Stimulated activated CD4-positive, alpha-beta T cell treated with anti-CD3 and anti-CD28 coated beads, Interleukin-1b, Interleukin-23, amount 100 ng/mL, for 4 hours (primary cell): Measurements from ENCODE around the gene IL13.
"Not testable (repeated sequence)": the region's sequence is repeated elsewhere in the genome, so short reads cannot be mapped to it uniquely, and the experiment has no call there.

Experiments used
- DNase-seq, 2 donors: peaks; one replicate each; pipeline ENCODE4 v3.0.0-alpha.2; 2020; ENCODE audit warnings: low read depth in 2 of 2

The IL13 gene

DNA sequence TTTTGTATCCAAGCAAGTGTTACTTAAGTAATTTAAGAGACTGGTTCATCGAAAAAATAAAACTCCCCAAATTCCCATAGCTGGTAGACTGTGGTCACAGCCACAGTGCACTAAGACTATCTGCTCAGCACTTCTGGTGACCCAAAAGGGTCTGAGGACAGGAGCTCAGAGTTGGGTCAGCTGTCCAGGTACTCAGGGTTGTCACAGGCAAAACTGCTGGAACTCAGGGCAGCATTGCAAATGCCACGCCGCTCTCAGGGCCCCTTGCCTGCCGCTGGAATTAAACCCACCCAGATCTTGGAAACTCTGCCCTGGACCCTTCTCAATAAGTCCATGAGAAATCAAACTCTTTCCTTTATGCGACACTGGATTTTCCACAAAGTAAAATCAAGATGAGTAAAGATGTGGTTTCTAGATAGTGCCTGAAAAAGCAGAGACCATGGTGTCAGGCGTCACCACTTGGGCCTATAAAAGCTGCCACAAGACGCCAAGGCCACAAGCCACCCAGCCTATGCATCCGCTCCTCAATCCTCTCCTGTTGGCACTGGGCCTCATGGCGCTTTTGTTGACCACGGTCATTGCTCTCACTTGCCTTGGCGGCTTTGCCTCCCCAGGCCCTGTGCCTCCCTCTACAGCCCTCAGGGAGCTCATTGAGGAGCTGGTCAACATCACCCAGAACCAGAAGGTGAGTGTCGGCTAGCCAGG lies at the start of gene IL13:
IL13 (plus strand) TSS at position 498 of the 705 bp plus-strand sequence; CDS start at position 512, 14 bp downstream.
- no peak for DNase-seq

DNA sequence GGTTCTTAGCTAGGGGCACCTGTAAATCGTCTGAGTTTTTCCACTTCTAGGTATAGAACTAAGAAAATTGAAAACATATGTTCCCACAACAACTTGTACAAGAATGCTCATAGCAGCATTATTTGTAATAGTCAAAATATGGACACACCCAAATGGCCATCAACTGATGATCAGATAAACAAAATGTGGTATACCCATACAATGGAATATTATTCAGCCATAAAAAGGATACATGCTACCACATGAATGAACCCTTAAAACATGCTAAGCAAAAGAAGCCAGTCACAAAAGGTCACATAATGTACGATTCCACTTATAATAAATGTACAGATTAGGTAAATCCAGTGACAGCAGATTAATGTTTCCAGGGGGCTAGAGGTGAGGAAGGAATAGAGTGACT lies 46.0 kb upstream of the IL13 start:
- no peak for DNase-seq

DNA sequence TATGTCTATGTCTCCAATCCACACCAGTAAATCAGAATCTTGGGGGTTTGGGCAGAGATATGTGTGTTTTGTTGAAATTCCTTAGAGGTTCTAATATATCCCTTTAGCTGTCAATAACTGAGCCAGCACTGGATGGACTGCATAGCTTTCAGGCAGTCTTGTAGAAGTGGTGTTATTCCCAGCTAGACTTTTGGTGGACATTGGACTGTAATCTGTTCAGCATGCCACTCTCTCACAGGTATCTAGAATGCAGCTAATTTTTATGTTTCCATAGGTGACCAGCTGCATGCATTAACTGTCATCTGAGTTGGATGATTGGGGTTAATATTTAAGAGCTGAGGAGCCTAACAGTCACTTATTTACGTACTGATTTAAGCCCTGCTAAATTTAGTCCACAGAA lies 45.1 kb upstream of the IL13 start:
- DNase-seq, result no peak

DNA sequence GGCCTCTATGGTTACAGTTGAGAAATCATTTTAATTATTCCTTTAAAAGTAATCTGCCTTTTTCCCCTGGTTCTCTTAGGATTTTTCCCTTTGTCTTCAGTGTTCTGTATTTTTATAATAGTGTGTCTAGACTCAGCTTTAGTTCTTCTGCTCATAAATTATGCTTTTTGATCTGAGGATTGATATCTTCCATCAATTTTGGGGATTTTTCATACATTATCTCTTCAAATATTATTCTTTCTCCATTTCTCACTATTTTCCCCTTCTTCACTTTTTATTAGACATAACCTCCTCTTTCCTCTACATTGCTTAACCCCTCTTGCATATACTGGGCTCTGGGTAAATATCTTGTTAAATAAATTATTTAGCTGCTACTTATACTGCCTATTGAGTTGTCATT lies 36.3 kb upstream of the IL13 start:
- DNase-seq, result no peak

DNA sequence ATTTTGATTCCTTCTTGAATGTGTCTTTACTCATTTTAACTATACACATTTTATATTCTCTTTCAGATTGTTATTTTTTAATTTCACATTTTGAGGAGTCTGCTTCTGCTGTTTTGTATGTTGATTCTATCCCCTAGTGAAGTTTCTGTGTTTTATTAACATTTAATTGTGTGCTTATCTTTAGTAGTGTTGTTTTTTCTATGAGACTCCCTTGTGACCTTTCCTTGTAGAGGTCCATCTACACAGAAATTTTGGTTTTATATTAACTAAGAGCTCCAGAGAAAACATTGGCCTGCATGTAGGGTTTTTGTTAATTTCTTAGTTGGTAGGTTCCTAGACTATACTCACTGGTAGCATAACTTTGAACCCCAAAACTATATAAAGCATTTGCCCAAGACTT lies 35.4 kb upstream of the IL13 start:
- DNase-seq, result no peak

DNA sequence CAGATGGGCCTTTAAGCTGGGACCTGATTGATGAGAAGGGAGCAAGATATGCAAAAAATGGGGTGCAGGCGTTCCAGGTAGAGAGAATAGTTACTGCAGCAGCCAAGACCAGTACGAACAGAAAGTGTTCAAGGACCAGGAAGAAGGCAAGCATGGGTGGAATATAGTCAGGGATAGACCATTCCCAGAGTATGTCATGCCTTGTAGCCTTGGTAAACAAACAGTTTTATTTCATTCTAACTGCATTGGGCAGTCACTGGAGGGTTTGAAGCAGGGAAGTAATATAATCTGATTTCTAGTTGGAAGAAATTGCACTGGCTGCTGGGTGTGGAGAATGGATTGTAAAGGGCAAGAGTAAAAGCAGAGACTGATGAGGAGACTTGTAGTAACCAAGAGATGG lies 30.5 kb upstream of the IL13 start:
- no peak for DNase-seq

DNA sequence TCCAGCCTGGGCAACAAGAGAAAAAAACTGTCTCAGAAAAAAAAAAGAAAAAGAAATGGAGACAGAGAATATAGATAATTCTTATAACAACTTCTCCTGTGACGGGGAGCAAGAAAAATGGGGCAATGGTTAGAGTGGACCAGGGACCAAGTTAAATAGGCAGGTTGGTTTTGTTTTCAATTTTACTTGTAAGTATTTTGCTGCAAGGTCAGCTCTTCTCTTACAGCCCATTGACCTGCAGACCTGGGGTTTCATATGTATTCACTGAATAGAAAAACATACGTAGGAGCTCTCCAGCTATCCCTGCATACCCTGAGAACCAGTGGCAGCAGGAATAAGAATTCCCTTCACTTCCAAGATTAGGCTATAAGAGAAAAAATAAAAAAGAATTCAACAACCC lies 29.2 kb upstream of the IL13 start:
- DNase-seq, result no peak

DNA sequence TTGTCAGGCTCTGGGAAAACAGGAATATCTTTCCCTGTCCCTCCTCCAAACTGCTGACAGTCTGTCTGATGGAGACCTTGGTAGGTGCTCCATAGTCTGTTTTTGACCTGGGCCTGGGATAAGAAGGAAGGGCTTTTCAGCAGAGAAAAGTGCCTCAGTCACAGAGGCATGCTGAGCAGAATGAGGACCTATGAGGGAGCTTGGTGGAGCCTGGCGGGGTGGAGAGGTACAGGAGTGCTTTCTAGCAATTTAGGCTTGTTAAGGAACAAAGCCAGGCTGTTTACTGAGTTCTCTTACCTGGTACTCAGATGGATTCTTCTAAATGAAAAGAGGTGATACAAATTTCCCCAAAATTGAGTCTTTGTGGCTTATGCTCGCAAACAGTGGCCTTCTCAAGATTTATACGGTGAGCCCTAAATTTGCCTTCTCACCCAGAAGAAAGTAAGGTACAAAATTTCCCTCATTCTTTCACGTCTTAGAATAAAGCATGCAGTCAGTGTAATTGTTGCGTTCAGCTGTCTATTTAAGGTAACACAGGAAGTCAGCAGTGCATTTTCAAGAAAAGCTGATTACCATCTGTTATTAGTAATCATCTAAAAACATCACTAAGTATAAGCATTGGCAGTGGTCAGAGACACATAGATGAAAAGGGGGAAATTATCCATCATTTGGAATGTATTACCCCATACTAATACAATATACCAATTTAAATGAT lies 28.6 kb upstream of the IL13 start:
- no peak for DNase-seq

DNA sequence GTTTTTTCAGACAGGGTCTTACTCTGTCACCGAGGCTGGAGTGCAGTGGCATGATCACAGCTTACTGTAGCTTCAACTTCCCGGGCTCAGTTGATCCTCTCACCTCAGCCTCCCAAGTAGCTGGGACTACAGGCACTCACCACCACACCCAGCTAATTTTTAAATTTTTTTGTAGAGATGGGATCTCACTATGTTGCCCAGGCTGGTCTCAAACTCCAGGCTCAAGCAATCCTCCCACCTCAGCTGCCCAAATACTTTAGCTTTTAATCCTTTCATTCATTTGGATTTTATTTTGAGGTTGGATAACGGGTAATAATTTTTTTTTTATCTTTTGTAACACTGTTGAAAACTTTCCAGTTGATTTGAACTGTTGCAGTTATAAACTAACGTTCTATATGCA lies 24.4 kb upstream of the IL13 start:
- not testable (repeated sequence) for DNase-seq

DNA sequence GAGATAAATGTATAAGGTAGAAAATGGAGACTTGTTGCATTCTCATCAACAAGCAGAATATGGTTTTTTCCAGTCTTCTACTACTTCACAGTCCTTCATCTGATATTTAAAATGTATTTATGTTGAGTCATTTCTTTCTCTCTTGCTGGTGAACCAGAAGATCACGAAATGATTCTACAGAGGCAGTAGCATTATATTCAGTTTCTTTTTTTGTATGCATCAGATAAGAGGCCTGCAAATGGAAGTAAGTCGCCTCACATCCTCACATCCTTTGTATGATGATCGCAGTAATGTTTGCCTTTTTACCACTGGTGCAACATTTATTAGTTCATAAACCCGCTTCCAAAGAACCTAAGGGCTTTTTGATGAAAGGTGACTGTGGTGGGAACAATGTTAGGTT lies 22.1 kb upstream of the IL13 start:
- no peak for DNase-seq

DNA sequence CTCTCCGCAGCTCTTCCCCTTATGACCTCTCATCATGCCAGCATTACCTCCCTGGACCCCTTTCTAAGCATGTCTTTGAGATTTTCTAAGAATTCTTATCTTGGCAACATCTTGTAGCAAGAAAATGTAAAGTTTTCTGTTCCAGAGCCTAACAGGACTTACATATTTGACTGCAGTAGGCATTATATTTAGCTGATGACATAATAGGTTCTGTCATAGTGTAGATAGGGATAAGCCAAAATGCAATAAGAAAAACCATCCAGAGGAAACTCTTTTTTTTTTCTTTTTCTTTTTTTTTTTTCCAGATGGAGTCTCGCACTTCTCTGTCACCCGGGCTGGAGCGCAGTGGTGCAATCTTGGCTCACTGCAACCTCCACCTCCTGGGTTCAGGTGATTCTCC lies 20.7 kb upstream of the IL13 start:
- no peak for DNase-seq

DNA sequence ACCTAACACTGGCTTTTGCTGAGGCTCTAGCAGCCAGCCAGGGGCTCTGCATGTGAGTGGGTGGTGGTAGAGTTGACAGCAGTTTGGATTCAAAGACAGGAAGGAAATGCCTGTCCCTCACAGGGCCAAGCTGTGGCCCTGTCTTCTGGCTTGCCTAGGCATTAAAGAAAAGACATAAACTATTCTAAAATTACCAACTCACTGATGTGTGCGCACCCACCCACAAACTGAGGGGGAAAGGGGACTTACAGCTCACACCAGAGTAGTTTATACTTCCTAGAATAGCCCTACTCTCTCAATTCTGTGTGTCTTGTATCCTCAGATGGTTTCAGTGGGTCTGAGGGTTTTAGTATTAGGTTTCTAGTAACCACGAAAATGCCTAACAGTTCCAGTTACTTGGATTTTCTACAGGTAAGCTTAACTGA lies 18.3 kb upstream of the IL13 start:
- no peak for DNase-seq

DNA sequence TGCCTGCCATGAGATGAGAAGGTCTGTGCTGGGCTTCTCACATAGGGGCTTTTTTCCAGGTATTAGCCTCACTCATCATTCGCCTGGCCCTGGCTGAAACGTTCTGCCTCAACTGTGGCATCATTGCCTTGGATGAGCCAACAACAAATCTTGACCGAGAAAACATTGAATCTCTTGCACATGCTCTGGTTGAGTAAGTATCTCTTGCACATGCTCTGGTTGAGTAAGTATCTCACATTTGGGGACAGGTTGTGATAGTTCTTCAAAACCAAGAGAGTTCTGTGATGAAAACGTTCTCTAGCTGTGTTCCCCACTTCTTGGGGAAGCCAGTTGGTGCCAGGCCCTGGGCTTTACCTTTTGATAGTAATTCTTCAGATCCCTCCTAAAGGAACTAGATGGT lies 17.4 kb upstream of the IL13 start:
- DNase-seq, result no peak

DNA sequence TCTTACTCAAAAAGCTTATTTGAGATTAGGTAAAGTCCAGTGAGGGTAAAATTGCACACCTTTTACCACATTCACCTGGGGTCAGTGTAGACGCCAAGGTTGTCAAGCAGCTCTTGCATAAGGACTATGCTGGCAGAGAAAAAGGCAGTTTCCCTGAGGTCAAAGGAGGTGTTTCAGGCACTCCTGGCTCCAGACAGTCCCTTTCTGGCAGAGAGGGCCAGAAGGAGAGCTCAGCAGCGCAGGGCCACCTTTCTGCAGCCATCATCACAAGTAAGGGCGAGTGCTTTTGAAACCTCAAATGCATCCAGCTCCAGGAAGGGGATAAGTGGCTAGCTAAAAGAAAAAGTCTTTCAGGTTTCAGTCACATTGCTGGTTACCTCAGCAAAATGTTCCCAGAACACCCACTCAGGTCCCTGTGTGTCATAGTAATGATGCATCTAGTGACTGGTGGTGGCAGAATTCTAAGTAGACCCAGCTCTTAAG lies 16.7 kb upstream of the IL13 start:
- no peak for DNase-seq

DNA sequence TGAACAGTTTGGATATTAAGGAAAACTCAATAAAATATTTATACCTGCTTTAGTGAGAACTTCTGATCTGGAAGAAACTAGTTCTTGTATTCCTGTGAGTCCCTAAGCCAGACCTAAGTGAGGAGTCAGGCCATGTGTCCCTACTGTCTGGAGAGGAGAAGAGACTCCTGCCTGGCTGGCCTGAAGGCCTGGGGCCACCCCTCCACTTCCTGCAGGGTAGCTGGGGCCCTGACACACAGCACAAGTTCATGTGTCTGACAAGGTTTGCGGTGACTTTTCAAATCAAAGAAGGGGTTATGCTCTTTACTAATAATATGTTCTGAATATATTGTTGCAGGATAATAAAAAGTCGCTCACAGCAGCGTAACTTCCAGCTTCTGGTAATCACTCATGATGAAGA lies 16.1 kb upstream of the IL13 start:
- DNase-seq, result no peak

DNA sequence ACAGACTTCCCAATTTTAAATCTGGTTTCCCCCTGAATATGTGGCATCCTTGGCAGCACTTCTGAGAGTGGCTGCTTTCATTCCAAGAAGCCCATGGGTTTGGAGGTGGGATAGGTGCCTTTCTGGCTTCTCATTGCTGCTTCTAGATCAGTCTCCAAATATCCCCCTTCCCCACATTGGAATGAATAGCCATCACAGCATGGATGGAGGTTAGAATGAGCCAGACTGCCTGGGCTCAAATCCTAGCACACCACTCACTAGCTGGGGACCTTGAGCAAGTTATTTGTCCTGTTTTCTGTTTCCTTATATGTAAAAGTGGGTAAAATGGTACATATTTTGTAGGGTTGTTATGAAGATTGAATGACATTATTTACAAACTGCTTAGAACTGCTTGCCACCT lies 13.8 kb upstream of the IL13 start:
- no peak for DNase-seq

DNA sequence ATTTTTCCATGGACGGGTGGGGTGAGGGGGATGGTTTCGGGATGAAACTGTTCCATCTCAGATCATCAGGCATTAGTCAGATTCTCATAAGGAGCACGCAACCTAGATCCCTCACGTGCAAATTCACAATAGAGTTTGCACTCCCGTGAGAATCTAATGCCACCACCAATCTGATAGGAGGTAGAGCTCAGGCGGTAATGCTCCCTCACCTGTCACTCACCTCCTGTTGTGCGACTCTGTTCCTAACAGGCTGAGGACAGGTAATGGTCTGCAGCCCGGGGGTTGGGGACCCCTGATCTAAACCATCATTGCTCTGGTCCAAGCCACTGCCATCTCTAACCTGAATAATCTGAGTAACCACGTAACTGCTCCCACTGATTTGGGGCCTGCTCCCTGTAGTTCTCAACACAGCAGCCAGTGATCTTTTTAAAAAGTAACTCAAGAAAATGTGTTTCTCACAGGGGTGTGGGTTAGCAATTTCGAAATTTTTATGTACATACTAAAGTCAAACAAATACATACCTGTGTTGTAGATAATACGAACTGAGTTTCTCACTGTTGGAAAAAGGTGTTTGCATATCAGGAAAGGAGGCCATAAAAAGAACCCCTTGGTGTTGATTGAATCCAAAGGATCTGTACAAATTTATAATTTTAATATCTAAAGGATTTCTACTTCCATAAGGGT lies 11.2 kb upstream of the IL13 start:
- no peak for DNase-seq

DNA sequence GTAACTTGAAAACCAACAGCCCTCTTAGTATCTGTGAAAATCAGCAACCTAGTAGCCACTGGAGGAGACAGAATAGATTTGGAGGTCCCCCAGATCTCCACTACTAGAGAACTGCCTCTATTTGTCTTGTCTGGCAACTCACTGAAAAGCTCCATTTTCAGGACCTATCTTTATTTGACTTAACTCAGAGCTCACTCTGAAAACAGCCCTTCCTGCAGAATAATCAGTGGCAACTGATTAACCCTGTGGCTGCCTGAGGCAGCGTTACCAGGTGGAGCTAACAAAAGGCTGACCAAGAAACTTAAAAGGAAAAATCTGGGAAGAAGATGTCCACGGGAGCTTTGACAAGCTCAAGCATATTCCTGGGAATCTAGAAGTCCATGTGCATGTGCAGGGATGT lies 10.5 kb upstream of the IL13 start:
- DNase-seq, result no peak

DNA sequence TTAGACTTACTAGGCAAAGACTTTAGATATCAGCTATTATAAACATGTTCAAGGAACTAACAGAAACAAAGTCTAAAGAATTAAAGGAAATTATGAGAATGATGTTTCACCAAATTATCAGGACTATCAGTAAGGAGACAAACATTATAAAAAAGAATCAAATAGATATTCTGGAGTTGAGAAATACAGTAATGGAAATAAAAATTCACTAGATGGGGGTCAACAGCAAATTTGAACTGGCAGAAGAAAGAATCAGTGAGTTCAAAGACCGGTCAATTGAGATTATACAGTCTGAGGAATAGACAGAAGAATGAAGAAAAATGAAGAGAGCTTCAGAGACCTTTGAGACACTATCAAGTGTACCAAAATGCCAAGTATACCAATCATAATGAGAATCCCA lies 9.6 kb upstream of the IL13 start:
- no peak for DNase-seq

DNA sequence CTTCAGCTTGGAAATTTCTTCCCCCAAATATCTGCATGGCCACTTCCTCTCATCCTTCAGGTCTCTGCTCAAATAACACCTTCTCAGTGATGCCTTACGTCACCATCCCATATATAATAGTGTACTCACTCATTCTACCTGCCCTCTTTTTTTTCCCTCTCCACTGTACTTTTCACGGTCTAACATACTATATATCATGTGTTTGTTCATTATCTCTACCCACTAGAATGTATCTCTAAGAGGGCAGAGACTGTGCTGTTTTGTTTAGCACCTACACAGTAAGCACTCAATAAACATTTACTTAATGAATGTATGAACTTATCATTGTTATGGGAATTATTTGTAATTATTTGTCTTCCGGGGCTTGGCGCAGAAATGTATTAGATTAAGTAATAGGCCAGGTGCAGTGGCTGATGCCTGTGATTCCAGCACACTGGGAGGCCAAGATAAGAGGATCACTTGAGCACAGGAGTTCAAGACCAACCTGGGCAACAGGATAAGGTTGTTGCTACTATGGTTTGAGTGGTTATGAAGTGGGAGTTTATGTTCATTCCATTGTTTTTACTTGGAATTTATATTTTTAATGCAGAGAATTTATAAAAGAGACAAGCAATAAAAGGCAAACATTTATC lies 6.0 kb upstream of the IL13 start:
- DNase-seq, result no peak

DNA sequence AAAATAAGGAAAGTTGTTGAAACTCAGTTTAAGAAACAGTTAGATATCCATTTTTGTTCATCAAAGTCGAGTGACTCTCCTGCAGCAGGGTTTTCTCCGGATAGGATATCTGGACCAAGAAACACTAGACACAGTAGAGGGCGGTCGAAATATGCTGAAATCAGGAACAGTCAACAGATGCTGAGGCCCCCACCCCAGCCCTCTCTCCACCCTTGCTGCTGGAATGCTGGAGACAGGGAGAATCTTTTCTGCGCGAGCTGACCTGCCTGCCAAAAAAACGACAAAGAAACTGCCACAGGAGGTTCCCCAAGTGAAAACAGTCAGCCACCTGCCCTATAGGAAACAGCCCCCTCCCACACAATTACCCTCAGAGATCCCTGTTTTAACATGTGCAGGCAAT lies 4.3 kb upstream of the IL13 start:
- DNase-seq, result no peak
